ENCODE results near the gene SLC17A4. TPM values are rescaled to one million over a fixed set of nuclear protein-coding genes. Genes with fewer than 3 reads are reported as not detected.

SLC17A4 gene
- total and polyA plus RNA-seq, 2 experiments from 2014 or later: 6.3 to 9.6 TPM

- TF ChIP-seq EZH2phosphoT487 (IDR thresholded peaks at IDR 0.05; ENCODE audit: low read depth, severe bottlenecking, unreplicated experiment): no peak
- TF ChIP-seq, protein P1, sequence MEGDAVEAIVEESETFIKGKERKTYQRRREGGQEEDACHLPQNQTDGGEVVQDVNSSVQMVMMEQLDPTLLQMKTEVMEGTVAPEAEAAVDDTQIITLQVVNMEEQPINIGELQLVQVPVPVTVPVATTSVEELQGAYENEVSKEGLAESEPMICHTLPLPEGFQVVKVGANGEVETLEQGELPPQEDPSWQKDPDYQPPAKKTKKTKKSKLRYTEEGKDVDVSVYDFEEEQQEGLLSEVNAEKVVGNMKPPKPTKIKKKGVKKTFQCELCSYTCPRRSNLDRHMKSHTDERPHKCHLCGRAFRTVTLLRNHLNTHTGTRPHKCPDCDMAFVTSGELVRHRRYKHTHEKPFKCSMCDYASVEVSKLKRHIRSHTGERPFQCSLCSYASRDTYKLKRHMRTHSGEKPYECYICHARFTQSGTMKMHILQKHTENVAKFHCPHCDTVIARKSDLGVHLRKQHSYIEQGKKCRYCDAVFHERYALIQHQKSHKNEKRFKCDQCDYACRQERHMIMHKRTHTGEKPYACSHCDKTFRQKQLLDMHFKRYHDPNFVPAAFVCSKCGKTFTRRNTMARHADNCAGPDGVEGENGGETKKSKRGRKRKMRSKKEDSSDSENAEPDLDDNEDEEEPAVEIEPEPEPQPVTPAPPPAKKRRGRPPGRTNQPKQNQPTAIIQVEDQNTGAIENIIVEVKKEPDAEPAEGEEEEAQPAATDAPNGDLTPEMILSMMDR (IDR thresholded peaks at IDR 0.05; ENCODE audit: poor library complexity): no peak
- TF ChIP-seq EZH2 (IDR thresholded peaks at IDR 0.05; ENCODE audit: borderline replicate concordance): no peak
- Histone ChIP-seq H3K36me3 (replicated peaks; ENCODE audit: insufficient read depth, low read depth) (no peaks in the 10 kb centered on the region), H3K27me3 (no peaks in the 10 kb centered on the region), H3K27ac (no peak overlapping the region), H3K9me3 (ENCODE audit: low read depth) (no peaks in the 10 kb centered on the region), H3K4me3 (no peak overlapping the region), H3K9me2 (replicated peaks; ENCODE audit: insufficient read depth) (no peaks in the 10 kb centered on the region), H3K4me2 (peak overlapping the region; percentile 66), H4K20me1 (ENCODE audit: insufficient read depth, poor library complexity, severe bottlenecking) (no peaks in the 10 kb centered on the region), H2AFZ (no peak overlapping the region), H3K4me1 (ENCODE audit: insufficient read depth) (peaks cover 17% of the 10 kb centered on the region), H3K79me2 (peaks cover 17% of the 10 kb centered on the region)
- DNase-seq (ENCODE audit: low spot score): no peak
- 80% methylated on average over 6 of the region's 6 CpGs for WGBS (ENCODE audit: low lambda C conversion rate, missing lambda C conversion rate)
These were observed 3.5 kb downstream of the SLC17A4 start for GRCh38 chr6:25757936-25758642.

DNA sequence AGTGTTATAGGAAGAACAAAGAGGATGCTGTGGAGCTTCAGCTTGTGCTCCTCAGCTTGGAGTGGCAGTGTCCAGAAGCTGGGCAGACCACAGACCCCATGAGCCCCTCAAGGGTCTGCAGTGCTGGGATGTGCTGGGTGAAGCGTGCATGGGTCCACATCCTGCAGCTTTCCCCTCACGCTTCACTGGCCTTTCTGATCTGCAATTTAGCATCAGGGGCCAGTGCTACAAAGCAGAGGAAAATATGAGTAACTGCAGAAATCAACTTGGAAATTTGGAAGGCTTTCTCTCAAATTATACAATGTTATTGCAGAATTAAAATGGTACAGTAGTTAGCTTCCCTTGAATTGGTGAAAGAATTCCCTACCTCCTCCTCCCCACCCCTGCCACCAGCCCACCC, 10.1 kb downstream of the SLC17A4 start:
- no peak overlapping the region for H3K4me2 ChIP-seq
- DNase-seq (ENCODE audit: low spot score): no peak
- H3K4me1 ChIP-seq (ENCODE audit: insufficient read depth): peaks cover 11% of the 10 kb centered on the region
- WGBS (ENCODE audit: low lambda C conversion rate, missing lambda C conversion rate): 95% methylated on average over 2 of the region's 2 CpGs
- no peaks in the 10 kb centered on the region for H3K9me2 ChIP-seq (replicated peaks; ENCODE audit: insufficient read depth)
- no peak overlapping the region for H3K27ac ChIP-seq
- TF ChIP-seq EZH2phosphoT487 (IDR thresholded peaks at IDR 0.05; ENCODE audit: low read depth, severe bottlenecking, unreplicated experiment): no peak
- TF ChIP-seq EZH2 (IDR thresholded peaks at IDR 0.05; ENCODE audit: borderline replicate concordance): no peak
- TF ChIP-seq, protein P1 (IDR thresholded peaks at IDR 0.05; ENCODE audit: poor library complexity): no peak
- no peak overlapping the region for H3K4me3 ChIP-seq
- no peaks in the 10 kb centered on the region for H3K27me3 ChIP-seq
- no peaks in the 10 kb centered on the region for H4K20me1 ChIP-seq (ENCODE audit: insufficient read depth, poor library complexity, severe bottlenecking)
- H3K79me2 ChIP-seq: peaks cover 2% of the 10 kb centered on the region
- H3K36me3 ChIP-seq (replicated peaks; ENCODE audit: insufficient read depth, low read depth): no peaks in the 10 kb centered on the region
- H3K9me3 ChIP-seq (ENCODE audit: low read depth): no peaks in the 10 kb centered on the region
- no peak overlapping the region for H2AFZ ChIP-seq

DNA sequence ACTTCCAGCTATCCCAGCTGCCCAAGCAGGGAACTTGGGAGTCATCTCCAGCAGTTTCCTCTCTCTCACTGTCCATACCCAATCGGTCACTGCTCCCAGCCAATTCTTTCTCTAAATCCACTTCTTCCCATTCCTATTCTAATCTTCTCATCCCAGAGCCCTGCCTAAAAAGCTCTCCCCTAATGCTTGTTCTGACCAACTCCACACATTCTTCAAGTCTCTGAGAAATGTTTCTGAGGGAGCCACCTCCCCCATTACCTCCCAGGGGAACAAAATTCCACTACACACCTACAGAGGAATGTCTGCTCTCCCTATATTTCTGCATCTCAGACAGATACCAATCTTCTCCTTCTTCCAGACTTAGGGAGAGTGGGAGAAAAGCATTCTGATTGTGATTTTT, 14.0 kb downstream of the SLC17A4 start:
- no peaks in the 10 kb centered on the region for H3K27me3 ChIP-seq
- H3K27ac ChIP-seq: no peak overlapping the region
- H3K9me3 ChIP-seq (ENCODE audit: low read depth): no peaks in the 10 kb centered on the region
- no peak overlapping the region for H3K4me3 ChIP-seq
- no peak overlapping the region for H3K4me2 ChIP-seq
- no peak for DNase-seq (ENCODE audit: low spot score)
- H3K36me3 ChIP-seq (replicated peaks; ENCODE audit: insufficient read depth, low read depth): no peaks in the 10 kb centered on the region
- H2AFZ ChIP-seq: no peak overlapping the region
- H3K4me1 ChIP-seq (ENCODE audit: insufficient read depth): peaks cover 9% of the 10 kb centered on the region
- TF ChIP-seq, protein P1 (IDR thresholded peaks at IDR 0.05; ENCODE audit: poor library complexity): no peak
- TF ChIP-seq EZH2 (IDR thresholded peaks at IDR 0.05; ENCODE audit: borderline replicate concordance) (no peak), EZH2phosphoT487 (IDR thresholded peaks at IDR 0.05; ENCODE audit: low read depth, severe bottlenecking, unreplicated experiment) (no peak)
- H3K9me2 ChIP-seq (replicated peaks; ENCODE audit: insufficient read depth): no peaks in the 10 kb centered on the region
- H4K20me1 ChIP-seq (ENCODE audit: insufficient read depth, poor library complexity, severe bottlenecking): no peaks in the 10 kb centered on the region
- WGBS (ENCODE audit: low lambda C conversion rate, missing lambda C conversion rate): 95% methylated on average over 1 of the region's 1 CpG
- H3K79me2 ChIP-seq: no peaks in the 10 kb centered on the region

Measured in hepatocyte (in vitro differentiated cells).